ENCODE data around the gene TREML4. TPM values are rescaled to one million over a fixed set of nuclear protein-coding genes. Genes with fewer than 3 reads are reported as not detected.

TREML4 gene
- polyA plus RNA-seq, 1 donor (not counting 4 experiments of a cell fraction or from before 2014, with no cell fraction given), result not detected

- dilution Hi-C loops (cut with MboI; ENCODE audit: extremely low pct_ligation_motif_present, low sequenced_read_pairs), result no loop called here
- FAIRE-seq (no peak), DNase-seq (ENCODE audit: low read depth, low spot score) (no peak)
- H3K9me1 ChIP-seq (ENCODE audit: control insufficient read depth, extremely low read depth, insufficient read depth, low read length), result no peaks in the 10 kb centered on the region
- no peaks in the 10 kb centered on the region for H3K36me3 ChIP-seq (ENCODE audit: control insufficient read depth in 2 of 2, extremely low read depth in 1 of 2, insufficient read depth in 2 of 2, low read length in 2 of 2)
- H3K27me3 ChIP-seq (ENCODE audit: control insufficient read depth, extremely low read depth, insufficient read depth, low read length), result peaks cover 5% of the 10 kb centered on the region
- no peak overlapping the region for H3K4me3 ChIP-seq (ENCODE audit: control insufficient read depth in 2 of 3, extremely low read depth in 1 of 3, insufficient read depth in 2 of 3, low read depth in 1 of 3, low read length in 3 of 3)
- no peaks in the 10 kb centered on the region for H3K4me1 ChIP-seq (ENCODE audit: control insufficient read depth, extremely low read depth, insufficient read depth, low read length)
- H3K79me2 ChIP-seq (ENCODE audit: control insufficient read depth, insufficient read depth, low read length), result no peaks in the 10 kb centered on the region
- no peaks in the 10 kb centered on the region for H4K20me1 ChIP-seq (ENCODE audit: control insufficient read depth, extremely low read depth, insufficient read depth, low read length)
- TF ChIP-seq CTCF (optimal IDR thresholded peaks at IDR 0.05 in 1 of 3, IDR thresholded peaks at IDR 0.05 in 1 of 3, conservative IDR thresholded peaks at IDR 0.05 in 1 of 3; ENCODE audit: extremely low read depth in 1 of 3, insufficient read depth in 2 of 3, low read length in 3 of 3), result no peak
- TF ChIP-seq EZH2 (IDR thresholded peaks at IDR 0.05; ENCODE audit: low read length), result no peak
- no peak overlapping the region for H3K4me2 ChIP-seq (ENCODE audit: control insufficient read depth, extremely low read depth, insufficient read depth, low read depth, low read length)
- H3K9ac ChIP-seq (ENCODE audit: control insufficient read depth, extremely low read depth, insufficient read depth, low read length), result no peak overlapping the region
- no peak overlapping the region for H2AFZ ChIP-seq (ENCODE audit: control insufficient read depth, low read length)
- H3K9me3 ChIP-seq (ENCODE audit: control insufficient read depth, low read depth, low read length), result peaks cover 4% of the 10 kb centered on the region
- no peak overlapping the region for H3K27ac ChIP-seq (ENCODE audit: control insufficient read depth, insufficient read depth, low read length)
Observed at GRCh38 chr6:41214559-41215238, 13.4 kb upstream of the TREML4 start.

GRCh38 chr6:41215777-41216176 is 12.4 kb upstream of the TREML4 start:
- no peaks in the 10 kb centered on the region for H3K4me1 ChIP-seq (ENCODE audit: control insufficient read depth, extremely low read depth, insufficient read depth, low read length)
- no peaks in the 10 kb centered on the region for H3K79me2 ChIP-seq (ENCODE audit: control insufficient read depth, insufficient read depth, low read length)
- H3K27ac ChIP-seq (ENCODE audit: control insufficient read depth, insufficient read depth, low read length), result no peak overlapping the region
- no peak for FAIRE-seq
- no peak overlapping the region for H3K4me2 ChIP-seq (ENCODE audit: control insufficient read depth, extremely low read depth, insufficient read depth, low read depth, low read length)
- H3K9me3 ChIP-seq (ENCODE audit: control insufficient read depth, low read depth, low read length), result peaks cover 4% of the 10 kb centered on the region
- H3K36me3 ChIP-seq (ENCODE audit: control insufficient read depth in 2 of 2, extremely low read depth in 1 of 2, insufficient read depth in 2 of 2, low read length in 2 of 2), result no peaks in the 10 kb centered on the region
- dilution Hi-C loops (cut with MboI; ENCODE audit: extremely low pct_ligation_motif_present, low sequenced_read_pairs), result no loop called here
- no peaks in the 10 kb centered on the region for H3K9me1 ChIP-seq (ENCODE audit: control insufficient read depth, extremely low read depth, insufficient read depth, low read length)
- H3K9ac ChIP-seq (ENCODE audit: control insufficient read depth, extremely low read depth, insufficient read depth, low read length), result no peak overlapping the region
- H2AFZ ChIP-seq (ENCODE audit: control insufficient read depth, low read length), result no peak overlapping the region
- H4K20me1 ChIP-seq (ENCODE audit: control insufficient read depth, extremely low read depth, insufficient read depth, low read length), result no peaks in the 10 kb centered on the region
- DNase-seq (ENCODE audit: low read depth, low spot score), result no peak
- no peaks in the 10 kb centered on the region for H3K27me3 ChIP-seq (ENCODE audit: control insufficient read depth, extremely low read depth, insufficient read depth, low read length)
- no peak overlapping the region for H3K4me3 ChIP-seq (ENCODE audit: control insufficient read depth in 2 of 3, extremely low read depth in 1 of 3, insufficient read depth in 2 of 3, low read depth in 1 of 3, low read length in 3 of 3)
- no peak for TF ChIP-seq CTCF (optimal IDR thresholded peaks at IDR 0.05 in 1 of 3, IDR thresholded peaks at IDR 0.05 in 1 of 3, conservative IDR thresholded peaks at IDR 0.05 in 1 of 3; ENCODE audit: extremely low read depth in 1 of 3, insufficient read depth in 2 of 3, low read length in 3 of 3)
- TF ChIP-seq EZH2 (IDR thresholded peaks at IDR 0.05; ENCODE audit: low read length), result no peak

All from keratinocyte (primary cell).